ENCODE data around the gene C10orf105.

Gene C10orf105

GRCh38 chr10:71684356-71685173 is 35.0 kb downstream of the C10orf105 start:
- no peak overlapping the region for H4K91ac ChIP-seq (ENCODE audit: low read depth, low read length)
- WGBS (ENCODE audit: extremely low coverage, insufficient coverage, insufficient read length): no CpG with 5 or more reads among the region's 7 CpGs
- no peak overlapping the region for H2BK120ac ChIP-seq (ENCODE audit: insufficient read depth, low read length, poor library complexity)
- no peak overlapping the region for H3K9ac ChIP-seq (ENCODE audit: low read length)
- no peaks in the 10 kb centered on the region for H3K4me1 ChIP-seq (ENCODE audit: control insufficient read depth in 1 of 2, insufficient read depth in 2 of 2, low read length in 2 of 2)
- H3K79me1 ChIP-seq (ENCODE audit: low read length): no peaks in the 10 kb centered on the region
- no peaks in the 10 kb centered on the region for H3K79me2 ChIP-seq (ENCODE audit: control insufficient read depth, insufficient read depth, low read length, poor library complexity)
- no peak overlapping the region for H4K8ac ChIP-seq (ENCODE audit: low read depth, low read length)
- H3K27ac ChIP-seq (ENCODE audit: low read depth, low read length): no peak overlapping the region
- H3K4ac ChIP-seq (ENCODE audit: low read depth, low read length): no peak overlapping the region
- no peak overlapping the region for H2AFZ ChIP-seq (ENCODE audit: insufficient read depth, low read length, poor library complexity)
- no peak overlapping the region for H3K18ac ChIP-seq (ENCODE audit: low read length)
- no peak overlapping the region for H3K23ac ChIP-seq (ENCODE audit: low read length)
- H4K12ac ChIP-seq (ENCODE audit: low read depth, low read length): no peak overlapping the region
- no peak overlapping the region for H2BK5ac ChIP-seq (ENCODE audit: low read depth, low read length, poor library complexity)
- H3K9me3 ChIP-seq (ENCODE audit: insufficient read depth, low read depth, low read length): no peaks in the 10 kb centered on the region
- no peak overlapping the region for H2AK5ac ChIP-seq (ENCODE audit: low read length)
- H3K4me2 ChIP-seq (ENCODE audit: low read length): no peak overlapping the region
- no peak overlapping the region for H2BK12ac ChIP-seq (ENCODE audit: low read length)
- no peak overlapping the region for H3K4me3 ChIP-seq (ENCODE audit: low read depth, low read length)
- no peak for DNase-seq
- H3K14ac ChIP-seq (ENCODE audit: low read length): no peak overlapping the region
- no peaks in the 10 kb centered on the region for H3K36me3 ChIP-seq (ENCODE audit: control insufficient read depth in 1 of 2, insufficient read depth in 2 of 2, low read length in 2 of 2)
- H3K27me3 ChIP-seq (ENCODE audit: insufficient read depth, low read length): no peaks in the 10 kb centered on the region

GRCh38 chr10:71683301-71683700 is 36.3 kb downstream of the C10orf105 start:
- no peak overlapping the region for H3K23ac ChIP-seq (ENCODE audit: low read length)
- no peaks in the 10 kb centered on the region for H3K27me3 ChIP-seq (ENCODE audit: insufficient read depth, low read length)
- no peak overlapping the region for H3K14ac ChIP-seq (ENCODE audit: low read length)
- DNase-seq: no peak
- no peak overlapping the region for H2BK12ac ChIP-seq (ENCODE audit: low read length)
- H2BK120ac ChIP-seq (ENCODE audit: insufficient read depth, low read length, poor library complexity): no peak overlapping the region
- H3K4me3 ChIP-seq (ENCODE audit: low read depth, low read length): no peak overlapping the region
- no peaks in the 10 kb centered on the region for H3K36me3 ChIP-seq (ENCODE audit: control insufficient read depth in 1 of 2, insufficient read depth in 2 of 2, low read length in 2 of 2)
- H4K12ac ChIP-seq (ENCODE audit: low read depth, low read length): no peak overlapping the region
- no peaks in the 10 kb centered on the region for H3K79me1 ChIP-seq (ENCODE audit: low read length)
- H3K27ac ChIP-seq (ENCODE audit: low read depth, low read length): no peak overlapping the region
- H3K4me1 ChIP-seq (ENCODE audit: control insufficient read depth in 1 of 2, insufficient read depth in 2 of 2, low read length in 2 of 2): no peaks in the 10 kb centered on the region
- no peak overlapping the region for H4K91ac ChIP-seq (ENCODE audit: low read depth, low read length)
- H2BK5ac ChIP-seq (ENCODE audit: low read depth, low read length, poor library complexity): no peak overlapping the region
- no peak overlapping the region for H3K18ac ChIP-seq (ENCODE audit: low read length)
- no peak overlapping the region for H2AK5ac ChIP-seq (ENCODE audit: low read length)
- H3K79me2 ChIP-seq (ENCODE audit: control insufficient read depth, insufficient read depth, low read length, poor library complexity): no peaks in the 10 kb centered on the region
- H3K9me3 ChIP-seq (ENCODE audit: insufficient read depth, low read depth, low read length): no peaks in the 10 kb centered on the region
- H4K8ac ChIP-seq (ENCODE audit: low read depth, low read length): no peak overlapping the region
- H3K9ac ChIP-seq (ENCODE audit: low read length): no peak overlapping the region
- no peak overlapping the region for H3K4me2 ChIP-seq (ENCODE audit: low read length)
- no CpG with 5 or more reads among the region's 7 CpGs for WGBS (ENCODE audit: extremely low coverage, insufficient coverage, insufficient read length)
- no peak overlapping the region for H2AFZ ChIP-seq (ENCODE audit: insufficient read depth, low read length, poor library complexity)
- H3K4ac ChIP-seq (ENCODE audit: low read depth, low read length): no peak overlapping the region

GRCh38 chr10:71681977-71682376 is 37.6 kb downstream of the C10orf105 start:
- no peak overlapping the region for H3K9ac ChIP-seq (ENCODE audit: low read length)
- H2BK12ac ChIP-seq (ENCODE audit: low read length): no peak overlapping the region
- DNase-seq: no peak
- H4K12ac ChIP-seq (ENCODE audit: low read depth, low read length): no peak overlapping the region
- no CpG with 5 or more reads among the region's 5 CpGs for WGBS (ENCODE audit: extremely low coverage, insufficient coverage, insufficient read length)
- H2BK120ac ChIP-seq (ENCODE audit: insufficient read depth, low read length, poor library complexity): no peak overlapping the region
- no peak overlapping the region for H2AFZ ChIP-seq (ENCODE audit: insufficient read depth, low read length, poor library complexity)
- H3K18ac ChIP-seq (ENCODE audit: low read length): no peak overlapping the region
- H3K4me3 ChIP-seq (ENCODE audit: low read depth, low read length): no peak overlapping the region
- no peaks in the 10 kb centered on the region for H3K36me3 ChIP-seq (ENCODE audit: control insufficient read depth in 1 of 2, insufficient read depth in 2 of 2, low read length in 2 of 2)
- H3K14ac ChIP-seq (ENCODE audit: low read length): no peak overlapping the region
- no peak overlapping the region for H3K4ac ChIP-seq (ENCODE audit: low read depth, low read length)
- H3K23ac ChIP-seq (ENCODE audit: low read length): no peak overlapping the region
- H3K79me1 ChIP-seq (ENCODE audit: low read length): no peaks in the 10 kb centered on the region
- H3K27me3 ChIP-seq (ENCODE audit: insufficient read depth, low read length): no peaks in the 10 kb centered on the region
- no peak overlapping the region for H4K91ac ChIP-seq (ENCODE audit: low read depth, low read length)
- H4K8ac ChIP-seq (ENCODE audit: low read depth, low read length): no peak overlapping the region
- no peak overlapping the region for H3K27ac ChIP-seq (ENCODE audit: low read depth, low read length)
- H2BK5ac ChIP-seq (ENCODE audit: low read depth, low read length, poor library complexity): no peak overlapping the region
- no peaks in the 10 kb centered on the region for H3K79me2 ChIP-seq (ENCODE audit: control insufficient read depth, insufficient read depth, low read length, poor library complexity)
- no peak overlapping the region for H3K4me2 ChIP-seq (ENCODE audit: low read length)
- no peak overlapping the region for H2AK5ac ChIP-seq (ENCODE audit: low read length)
- no peaks in the 10 kb centered on the region for H3K4me1 ChIP-seq (ENCODE audit: control insufficient read depth in 1 of 2, insufficient read depth in 2 of 2, low read length in 2 of 2)
- no peaks in the 10 kb centered on the region for H3K9me3 ChIP-seq (ENCODE audit: insufficient read depth, low read depth, low read length)

GRCh38 chr10:71679425-71679824 is 40.2 kb downstream of the C10orf105 start:
- Histone ChIP-seq H3K27ac (ENCODE audit: low read depth, low read length) (no peak overlapping the region), H3K27me3 (ENCODE audit: insufficient read depth, low read length) (no peaks in the 10 kb centered on the region), H2AFZ (ENCODE audit: insufficient read depth, low read length, poor library complexity) (no peak overlapping the region), H3K9ac (ENCODE audit: low read length) (no peak overlapping the region), H4K8ac (ENCODE audit: low read depth, low read length) (no peak overlapping the region), H3K14ac (ENCODE audit: low read length) (no peak overlapping the region), H3K79me1 (ENCODE audit: low read length) (no peaks in the 10 kb centered on the region), H3K4me1 (ENCODE audit: control insufficient read depth in 1 of 2, insufficient read depth in 2 of 2, low read length in 2 of 2) (no peaks in the 10 kb centered on the region), H2BK12ac (ENCODE audit: low read length) (no peak overlapping the region), H2AK5ac (ENCODE audit: low read length) (no peak overlapping the region), H4K91ac (ENCODE audit: low read depth, low read length) (no peak overlapping the region), H3K36me3 (ENCODE audit: control insufficient read depth in 1 of 2, insufficient read depth in 2 of 2, low read length in 2 of 2) (no peaks in the 10 kb centered on the region), H3K4me2 (ENCODE audit: low read length) (no peak overlapping the region), H3K18ac (ENCODE audit: low read length) (no peak overlapping the region), H3K4me3 (ENCODE audit: low read depth, low read length) (no peak overlapping the region), H3K23ac (ENCODE audit: low read length) (no peak overlapping the region), H3K4ac (ENCODE audit: low read depth, low read length) (no peak overlapping the region), H4K12ac (ENCODE audit: low read depth, low read length) (no peak overlapping the region), H3K79me2 (ENCODE audit: control insufficient read depth, insufficient read depth, low read length, poor library complexity) (no peaks in the 10 kb centered on the region), H2BK120ac (ENCODE audit: insufficient read depth, low read length, poor library complexity) (no peak overlapping the region), H3K9me3 (ENCODE audit: insufficient read depth, low read depth, low read length) (no peaks in the 10 kb centered on the region), H2BK5ac (ENCODE audit: low read depth, low read length, poor library complexity) (no peak overlapping the region)
- DNase-seq: no peak
- no CpG with 5 or more reads among the region's 9 CpGs for WGBS (ENCODE audit: extremely low coverage, insufficient coverage, insufficient read length)
